ENCODE data around the gene HOXA7. TPM values are rescaled to one million over a fixed set of nuclear protein-coding genes. Genes with fewer than 3 reads are reported as not detected.

The HOXA7 gene
- total RNA-seq, 3 donors from 2014 or later: 17.1 to 29.8 (median 27.9) TPM

DNA sequence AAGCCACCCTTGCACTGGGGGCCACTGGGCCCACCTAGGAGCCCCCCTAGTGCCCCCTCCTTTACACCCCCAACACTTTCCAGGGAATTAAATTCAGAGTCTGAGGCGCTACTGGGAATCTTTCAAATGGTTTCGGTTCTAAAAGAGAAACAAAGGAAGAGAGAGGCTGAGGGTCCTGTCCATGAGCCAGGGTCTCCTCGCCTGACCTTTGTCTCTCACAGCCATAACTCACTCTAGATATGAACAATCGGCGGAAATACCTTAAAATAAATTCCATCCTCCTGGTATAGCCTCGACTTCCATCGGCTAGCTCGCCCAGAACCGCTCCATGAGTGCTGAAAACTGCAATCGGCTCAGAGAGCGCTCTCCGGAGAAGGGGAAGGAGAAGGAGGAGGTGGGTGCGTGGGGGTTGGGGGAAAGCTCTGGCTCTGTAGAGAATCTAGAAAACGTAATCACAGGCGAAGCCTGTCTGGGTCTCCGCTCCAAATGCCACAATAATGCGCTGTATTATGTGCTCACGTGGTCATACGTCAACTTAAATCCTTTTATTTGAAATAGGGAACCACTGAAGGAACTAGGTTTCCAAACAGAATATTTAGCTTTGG is 38.5 kb downstream of the HOXA7 start:
- Histone ChIP-seq H3K4me1 (ENCODE audit: low read depth) (peaks cover 54% of the 10 kb centered on the region), H3K9me3 (no peaks in the 10 kb centered on the region), H3K36me3 (ENCODE audit: low read depth) (no peaks in the 10 kb centered on the region), H3K4me3 (no peak overlapping the region)
- intact Hi-C loops (cut with DNase I, micrococcal nuclease): no loop called here
- DNase-seq (peak in 2 of 3 donors; percentile 43 to 49), ATAC-seq (no peak)
- TF ChIP-seq, protein P1, sequence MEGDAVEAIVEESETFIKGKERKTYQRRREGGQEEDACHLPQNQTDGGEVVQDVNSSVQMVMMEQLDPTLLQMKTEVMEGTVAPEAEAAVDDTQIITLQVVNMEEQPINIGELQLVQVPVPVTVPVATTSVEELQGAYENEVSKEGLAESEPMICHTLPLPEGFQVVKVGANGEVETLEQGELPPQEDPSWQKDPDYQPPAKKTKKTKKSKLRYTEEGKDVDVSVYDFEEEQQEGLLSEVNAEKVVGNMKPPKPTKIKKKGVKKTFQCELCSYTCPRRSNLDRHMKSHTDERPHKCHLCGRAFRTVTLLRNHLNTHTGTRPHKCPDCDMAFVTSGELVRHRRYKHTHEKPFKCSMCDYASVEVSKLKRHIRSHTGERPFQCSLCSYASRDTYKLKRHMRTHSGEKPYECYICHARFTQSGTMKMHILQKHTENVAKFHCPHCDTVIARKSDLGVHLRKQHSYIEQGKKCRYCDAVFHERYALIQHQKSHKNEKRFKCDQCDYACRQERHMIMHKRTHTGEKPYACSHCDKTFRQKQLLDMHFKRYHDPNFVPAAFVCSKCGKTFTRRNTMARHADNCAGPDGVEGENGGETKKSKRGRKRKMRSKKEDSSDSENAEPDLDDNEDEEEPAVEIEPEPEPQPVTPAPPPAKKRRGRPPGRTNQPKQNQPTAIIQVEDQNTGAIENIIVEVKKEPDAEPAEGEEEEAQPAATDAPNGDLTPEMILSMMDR (IDR thresholded peaks at IDR 0.05): no peak

DNA sequence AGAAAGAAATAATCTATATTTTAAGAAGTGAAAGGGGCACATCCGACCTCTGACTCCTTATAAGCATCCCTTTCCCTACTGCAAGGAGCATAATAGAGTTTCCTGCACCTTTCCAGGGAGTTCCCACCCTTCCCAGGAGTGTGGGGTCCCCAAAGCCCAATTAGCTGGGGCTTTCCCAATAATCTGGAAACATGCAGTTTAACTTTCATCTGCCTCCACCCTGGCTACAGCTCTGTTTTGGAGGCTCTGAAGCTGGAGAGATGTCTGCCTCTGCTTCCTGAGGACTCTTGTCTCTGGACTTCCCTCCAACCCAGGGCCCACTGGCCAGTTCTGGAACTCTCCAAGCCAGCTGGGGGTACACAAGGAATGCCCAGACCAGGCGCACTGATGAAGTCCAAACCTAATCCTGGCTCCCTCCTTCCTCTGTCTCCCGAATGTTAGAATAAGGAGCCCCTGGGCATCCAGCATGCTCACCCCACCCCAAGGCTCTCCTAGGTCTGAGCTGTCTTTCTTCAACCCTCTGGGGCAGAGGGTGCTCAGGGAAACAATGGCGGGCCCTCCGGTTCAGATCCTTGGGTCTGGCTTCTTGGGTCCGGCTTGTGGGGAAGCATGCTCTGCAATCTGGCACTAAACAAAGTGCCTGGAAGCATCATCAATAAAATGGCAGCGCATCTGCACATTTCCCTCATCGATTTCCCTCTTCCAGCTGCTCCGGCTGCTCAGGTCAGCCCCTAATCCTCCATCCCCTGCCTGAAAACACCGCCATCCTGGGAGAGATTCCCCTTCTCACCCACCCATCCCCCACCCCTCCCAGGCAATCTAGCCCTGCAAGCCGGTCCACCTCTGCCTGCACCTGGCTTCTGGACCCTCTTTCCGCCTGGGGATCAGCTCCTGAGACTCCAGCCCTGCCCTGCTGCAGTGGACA is 39.3 kb downstream of the HOXA7 start:
- no peaks in the 10 kb centered on the region for H3K36me3 ChIP-seq (ENCODE audit: low read depth)
- DNase-seq (peak in 2 of 3 donors; percentile 30 to 49), ATAC-seq (no peak)
- intact Hi-C loops (cut with DNase I, micrococcal nuclease): no loop called here
- H3K9me3 ChIP-seq: no peaks in the 10 kb centered on the region
- H3K4me3 ChIP-seq: no peak overlapping the region
- H3K4me1 ChIP-seq (ENCODE audit: low read depth): peaks cover 58% of the 10 kb centered on the region
- TF ChIP-seq, protein P1 (IDR thresholded peaks at IDR 0.05): no peak

DNA sequence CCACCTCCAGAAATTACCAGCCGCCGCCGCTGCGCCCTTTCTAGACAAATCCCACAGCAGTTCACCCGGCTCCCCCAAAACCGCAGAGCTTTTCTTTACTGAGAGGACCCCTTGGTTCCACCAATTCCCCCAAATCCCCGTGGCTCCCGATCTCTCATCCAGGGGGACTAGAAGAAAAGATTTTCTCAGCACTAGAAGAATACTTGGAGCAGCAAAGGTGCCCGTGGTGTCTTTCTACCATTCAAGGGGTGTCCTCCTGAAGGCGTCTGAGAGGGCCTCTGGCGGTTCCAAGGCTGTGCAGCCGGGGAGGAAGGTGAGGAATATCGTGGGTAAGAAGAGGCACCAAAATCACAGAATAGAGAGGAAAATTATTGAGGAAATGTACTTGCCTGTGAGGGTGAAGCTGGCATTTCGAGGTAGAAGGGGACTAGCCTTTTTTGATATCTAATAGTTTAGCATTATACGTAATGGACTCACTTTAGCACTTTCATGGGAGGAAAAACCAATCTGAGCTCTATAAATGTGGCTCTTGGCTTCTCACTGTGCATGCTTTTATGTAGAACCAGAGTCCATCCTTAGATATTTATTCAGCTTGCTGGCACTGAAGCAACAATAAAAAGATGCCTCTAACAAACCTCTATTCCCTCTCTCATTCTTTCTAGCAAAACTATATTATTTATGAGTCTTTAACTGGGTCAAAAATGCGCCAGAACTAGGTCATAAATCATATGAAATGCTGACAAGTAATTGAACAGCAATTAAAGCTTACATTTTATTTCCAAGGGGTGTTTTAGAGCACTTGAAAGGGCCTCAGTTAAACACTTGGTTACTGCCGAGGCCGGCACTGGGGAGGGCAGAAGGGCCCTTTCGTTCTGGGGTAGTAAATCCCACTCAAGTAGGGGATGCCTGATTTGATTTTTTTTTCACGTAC is 40.2 kb downstream of the HOXA7 start:
- DNase-seq: peak in 2 of 3 donors; percentile 30 to 42
- TF ChIP-seq, protein P1 (IDR thresholded peaks at IDR 0.05): no peak

DNA sequence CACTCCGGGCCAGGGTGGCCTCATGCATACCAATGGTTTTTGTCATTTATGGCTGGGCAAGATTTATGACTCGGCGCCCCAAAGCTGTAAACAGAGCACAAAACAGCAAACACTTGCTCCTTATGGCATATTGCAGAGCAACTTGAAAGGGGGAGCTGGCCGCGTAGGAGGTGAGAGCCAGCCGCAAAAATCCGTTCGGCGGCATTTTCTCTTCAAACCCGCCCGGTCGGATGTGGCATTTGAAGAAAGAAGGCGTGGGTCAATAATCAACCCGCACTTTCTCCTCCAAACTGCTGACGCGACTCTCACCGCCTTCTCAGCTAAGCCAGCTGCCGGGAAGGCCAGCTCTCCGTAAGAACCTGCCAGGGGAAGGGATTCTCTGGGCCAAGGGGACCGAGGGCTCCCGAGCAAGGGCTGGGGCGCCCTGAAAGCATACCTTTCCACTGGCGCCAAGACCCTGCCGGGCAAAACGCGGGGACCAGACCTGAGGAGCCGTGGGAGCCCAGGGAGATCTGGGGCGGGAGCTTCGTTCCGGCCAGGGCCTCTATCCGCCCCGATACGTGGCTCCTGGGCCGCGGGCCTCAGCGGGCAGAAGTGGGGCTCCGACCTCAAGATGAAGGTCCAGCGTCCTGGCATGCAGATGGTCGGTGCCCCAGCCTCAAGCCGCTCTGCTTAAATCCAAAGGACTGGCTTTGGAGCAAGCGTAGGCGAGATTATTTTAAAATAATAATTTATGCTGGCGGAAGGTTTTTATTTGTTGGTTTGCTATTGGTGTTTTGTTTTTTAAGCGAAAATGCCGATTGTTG is 41.1 kb downstream of the HOXA7 start:
- H3K36me3 ChIP-seq (ENCODE audit: low read depth): no peaks in the 10 kb centered on the region
- H3K4me3 ChIP-seq: peak overlapping the region; percentile 6
- peak; percentile 50 for ATAC-seq
- intact Hi-C loops (cut with DNase I, micrococcal nuclease): no loop called here
- DNase-seq: peak; percentile 64 to 80 (median 64)
- peaks cover 54% of the 10 kb centered on the region for H3K4me1 ChIP-seq (ENCODE audit: low read depth)
- TF ChIP-seq, protein P1 (IDR thresholded peaks at IDR 0.05): no peak
- no peaks in the 10 kb centered on the region for H3K9me3 ChIP-seq

More for the DNA sequence above, 40.2 kb downstream of the HOXA7 start:
- peaks cover 54% of the 10 kb centered on the region for H3K4me1 ChIP-seq (ENCODE audit: low read depth)
- no peak for ATAC-seq
- intact Hi-C loops (cut with DNase I, micrococcal nuclease): no loop called here
- H3K9me3 ChIP-seq: no peaks in the 10 kb centered on the region
- no peaks in the 10 kb centered on the region for H3K36me3 ChIP-seq (ENCODE audit: low read depth)
- no peak overlapping the region for H3K4me3 ChIP-seq

DNA sequence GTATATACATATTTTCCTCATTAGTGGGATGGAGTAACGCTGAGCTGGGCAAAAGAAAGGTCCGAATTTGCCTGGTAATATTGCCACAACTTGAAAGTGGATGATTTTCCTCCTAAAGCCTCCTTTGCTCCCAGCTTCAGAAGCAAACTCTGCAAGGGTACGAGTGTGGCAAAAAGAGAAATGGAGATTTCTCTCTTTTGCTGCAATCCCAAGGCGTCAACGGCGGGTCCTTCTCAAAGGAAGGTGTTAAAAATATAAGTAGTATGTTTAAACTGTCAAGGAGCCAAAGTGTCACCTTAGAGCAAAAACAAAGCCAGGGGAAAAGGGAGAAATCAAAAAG is 41.6 kb downstream of the HOXA7 start:
- H3K9me3 ChIP-seq: no peaks in the 10 kb centered on the region
- peaks cover 52% of the 10 kb centered on the region for H3K4me1 ChIP-seq (ENCODE audit: low read depth)
- TF ChIP-seq, protein P1 (IDR thresholded peaks at IDR 0.05): no peak
- H3K4me3 ChIP-seq: no peak overlapping the region
- no peaks in the 10 kb centered on the region for H3K36me3 ChIP-seq (ENCODE audit: low read depth)
- DNase-seq (no peak), ATAC-seq (no peak)
- intact Hi-C loops (cut with DNase I, micrococcal nuclease): no loop called here
